GM18870 (cell line): ENCODE measurements around the gene ABHD13.
"Not testable (repeated sequence)": the region's sequence is repeated elsewhere in the genome, so short reads cannot be mapped to it uniquely, and the experiment has no call there.

Experiments used
- ATAC-seq: cut with Tn5 transposase; IDR thresholded peaks from one replicate; pipeline ENCODE4 v1.9.1; 2021; ENCODE audit warnings: moderate library complexity; ENCODE audit not compliant: unreplicated experiment

The ABHD13 gene

DNA sequence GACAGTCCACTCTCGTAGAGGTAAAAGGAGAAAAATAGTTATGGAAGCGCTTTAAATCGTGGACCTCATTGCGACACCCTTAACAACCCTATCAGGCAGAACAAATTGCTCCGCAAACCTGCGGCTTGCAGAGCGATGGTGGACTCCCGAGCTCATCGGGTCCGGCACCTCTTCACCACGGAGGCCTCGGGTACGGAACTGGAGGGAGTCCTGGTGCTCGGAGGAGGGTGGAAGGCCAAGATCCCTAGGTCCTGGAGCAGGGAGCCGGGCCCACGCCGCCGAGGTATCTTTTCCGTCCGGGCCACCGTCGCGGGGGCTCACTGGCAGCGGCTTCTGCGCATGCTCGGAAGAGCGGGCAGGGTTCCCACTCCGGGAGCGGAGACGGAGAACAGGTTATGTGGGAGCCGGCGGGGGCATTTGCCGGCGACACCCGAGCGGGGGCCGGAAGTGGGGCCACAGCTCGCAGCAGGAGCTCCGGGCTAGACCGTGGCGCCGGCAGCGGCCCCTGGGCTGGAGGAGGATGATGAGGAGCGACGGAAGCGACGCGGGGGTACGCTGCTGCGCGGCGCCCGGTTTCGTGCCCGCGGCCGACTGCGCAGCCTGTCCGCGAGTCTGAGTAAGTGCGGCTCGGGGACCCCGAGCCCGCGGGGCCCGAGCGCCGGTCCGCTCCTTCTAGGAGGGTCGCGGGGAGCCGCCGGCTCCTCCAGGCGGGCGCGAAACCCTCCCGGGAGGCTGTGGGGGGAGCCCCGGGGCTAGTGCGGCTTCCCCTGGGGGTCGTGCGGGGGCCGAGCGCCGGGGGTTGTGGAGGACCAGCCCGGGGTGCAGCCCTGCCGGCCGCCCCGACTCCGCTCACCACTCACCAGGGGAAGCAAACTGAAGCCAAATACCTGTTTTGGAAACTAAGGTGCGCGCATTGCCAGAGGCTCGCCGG is at the start of gene ABHD13:
Gene ABHD13, plus strand, starts transcription at position 349 of the 931 bp plus-strand sequence. CDS start 10,827 bp downstream, outside the sequence.
- ATAC-seq, result peak; percentile 73

DNA sequence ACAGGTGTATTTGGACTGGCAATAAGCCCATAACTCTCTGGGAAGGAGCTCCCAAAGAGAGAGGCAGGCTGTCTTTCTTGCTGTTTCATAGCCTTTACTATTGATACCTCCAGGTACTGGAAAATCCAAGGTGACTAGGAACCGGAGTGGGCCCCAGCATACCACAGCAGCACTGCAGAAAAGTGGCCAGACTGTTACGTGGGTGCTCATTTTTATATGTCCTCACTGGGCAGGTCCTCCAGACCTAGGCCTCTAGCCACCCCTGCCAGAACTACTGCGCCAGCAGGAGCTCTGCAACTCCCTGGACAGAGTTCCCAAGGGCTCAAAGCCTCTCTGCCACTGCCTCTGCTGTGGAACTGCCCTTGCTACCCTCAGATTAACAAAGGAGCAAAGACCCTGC is 49.3 kb upstream of the ABHD13 start:
- ATAC-seq, result no peak

- ATAC-seq, result peak; percentile 58
Observed at GRCh38 chr13:108176685-108177274, 41.4 kb upstream of the ABHD13 start.

DNA sequence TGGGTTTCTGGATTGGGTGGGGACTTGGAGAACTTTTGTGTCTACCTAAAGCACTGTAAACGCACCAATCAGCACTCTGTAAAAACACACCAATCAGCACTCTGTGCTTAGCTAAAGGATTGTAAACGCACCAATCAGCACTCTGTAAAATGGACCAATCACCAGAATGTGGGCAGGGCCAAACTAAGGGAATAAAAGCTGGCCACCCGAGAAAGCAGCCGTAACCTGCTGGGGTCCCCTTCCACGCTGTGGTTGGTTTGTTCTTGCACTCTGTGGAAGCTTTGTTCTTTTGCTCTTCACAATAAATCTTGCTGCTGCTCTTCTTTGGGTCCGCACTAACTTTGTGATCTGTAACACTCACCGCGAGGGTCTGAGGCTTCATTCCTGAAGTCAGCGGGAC is 40.1 kb upstream of the ABHD13 start:
- ATAC-seq, result no peak

DNA sequence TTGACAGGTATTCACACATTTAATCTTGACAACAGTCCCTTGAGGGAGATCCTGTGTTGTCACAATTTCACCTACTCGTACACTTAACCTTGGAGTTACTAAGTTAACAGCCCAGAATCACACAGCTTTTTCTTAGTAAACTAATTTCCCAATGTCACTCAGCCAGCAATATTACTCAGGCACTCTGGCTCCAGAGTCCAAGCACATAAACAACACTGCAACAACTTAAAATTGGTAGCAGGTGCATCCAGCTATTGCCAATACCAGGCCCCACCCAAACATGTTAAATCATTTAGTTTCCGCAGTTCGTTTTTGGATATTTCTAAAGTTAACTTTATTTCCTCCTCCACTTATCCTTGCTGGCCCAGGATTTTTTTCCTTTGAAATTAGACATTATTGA is 35.5 kb upstream of the ABHD13 start:
- ATAC-seq, result no peak

DNA sequence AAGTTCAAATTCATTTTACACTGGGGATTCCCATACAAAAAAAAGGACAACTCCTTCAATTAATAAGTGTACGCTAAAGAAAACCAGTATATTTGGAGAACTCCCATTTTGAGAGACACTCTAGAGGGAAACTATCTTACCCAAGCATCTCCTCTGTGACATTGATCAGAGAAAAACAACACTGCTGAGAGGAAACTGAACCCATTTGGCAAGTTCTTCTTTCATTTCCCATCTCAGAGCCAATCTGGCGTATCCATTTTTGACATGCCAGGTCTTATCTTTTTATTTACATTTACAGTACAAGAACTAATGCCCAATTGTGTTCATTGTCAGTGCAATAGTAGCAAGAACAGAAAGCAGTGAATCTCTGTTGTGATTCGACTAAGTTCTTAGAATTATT is 33.0 kb upstream of the ABHD13 start:
- no peak for ATAC-seq

DNA sequence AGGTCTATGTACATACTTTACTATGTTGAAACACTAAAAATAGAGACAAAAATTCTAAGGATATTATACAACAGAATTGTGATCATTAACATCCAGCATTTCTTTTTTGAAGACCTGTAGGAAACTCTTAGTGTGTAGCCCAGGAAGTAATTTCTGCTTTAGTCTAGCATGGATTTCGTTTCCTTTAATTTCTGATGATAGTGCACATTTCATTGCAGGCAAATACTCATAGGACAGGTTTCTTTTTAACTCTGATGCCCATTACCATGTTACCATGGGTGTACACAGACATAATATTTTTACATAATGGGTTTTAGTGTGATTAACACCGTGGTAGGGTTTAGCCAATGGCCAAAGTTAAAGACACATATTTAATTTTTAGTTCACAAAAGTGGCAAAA is 29.9 kb upstream of the ABHD13 start:
- no peak for ATAC-seq

DNA sequence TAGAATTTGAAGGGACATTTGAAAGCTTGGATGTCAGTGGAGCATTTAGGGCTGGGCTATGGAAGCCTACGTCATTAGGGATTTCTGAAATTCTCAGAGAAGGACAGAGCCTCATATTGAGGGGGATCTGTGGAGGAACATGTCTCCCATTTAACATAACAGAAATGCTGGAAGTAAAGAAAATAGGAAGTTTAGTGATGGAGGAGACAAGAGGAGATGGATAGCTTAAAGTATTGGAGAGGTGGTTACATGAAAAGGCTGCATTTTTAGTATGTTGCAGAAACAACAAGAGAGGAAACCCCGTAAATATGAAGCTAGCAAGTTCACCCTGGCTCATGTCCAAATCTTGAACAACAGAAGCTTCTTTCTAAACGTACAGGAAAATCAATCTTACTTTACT is 27.3 kb upstream of the ABHD13 start:
- no peak for ATAC-seq

- no peak for ATAC-seq
Observed at GRCh38 chr13:108193806-108194205, 24.4 kb upstream of the ABHD13 start.

- no peak for ATAC-seq
Observed at GRCh38 chr13:108194435-108194936, 23.7 kb upstream of the ABHD13 start.

- no peak for ATAC-seq
Observed at GRCh38 chr13:108195146-108195545, 23.0 kb upstream of the ABHD13 start.

DNA sequence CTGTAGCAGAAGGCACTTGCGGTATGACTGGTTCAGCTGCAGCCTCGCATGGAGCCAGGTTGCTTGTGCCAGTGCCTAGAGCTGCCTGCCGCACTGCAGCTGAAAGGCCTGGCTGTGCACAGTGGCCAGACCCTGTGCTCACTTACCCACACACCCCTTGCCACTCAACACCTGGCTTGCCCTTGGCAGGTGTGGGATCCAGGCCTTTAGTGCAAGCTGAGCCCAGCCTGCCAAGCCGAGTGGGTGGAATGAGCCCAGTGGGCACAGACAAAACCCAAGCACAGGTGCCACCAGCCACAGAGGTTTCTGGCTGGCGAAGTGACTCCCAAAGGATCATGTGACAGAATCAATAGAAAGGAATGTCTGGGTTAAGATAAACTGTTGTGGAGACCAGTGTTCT is 22.3 kb upstream of the ABHD13 start:
- ATAC-seq, result no peak

DNA sequence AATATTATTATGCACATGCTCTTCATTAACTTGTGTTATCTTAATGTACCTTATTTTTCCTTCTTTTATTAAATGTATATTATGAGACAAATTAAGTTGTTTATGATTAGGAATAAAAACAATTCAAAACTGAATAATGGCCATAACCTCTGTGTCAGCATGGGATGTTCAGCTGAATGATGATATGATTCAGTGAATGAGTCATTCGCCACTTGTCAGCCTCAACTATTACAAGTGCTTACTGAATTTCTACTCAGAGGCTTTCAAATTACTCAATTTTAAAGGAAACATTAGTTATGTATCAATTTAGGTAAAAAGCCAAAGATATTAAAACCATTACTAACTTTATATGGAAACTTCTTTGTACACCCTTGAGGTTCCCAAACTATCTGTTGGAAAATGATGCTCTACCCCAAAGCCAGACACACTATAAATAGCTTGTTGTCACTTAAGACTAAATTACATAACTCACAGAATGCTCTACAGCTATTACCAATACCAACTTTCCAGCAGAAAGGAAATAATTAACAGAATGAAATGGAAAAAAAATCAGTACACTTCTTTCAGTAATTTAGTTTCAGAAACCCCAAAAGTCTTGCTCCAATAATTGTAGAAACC is 17.3 kb upstream of the ABHD13 start:
- no peak for ATAC-seq

GRCh38 chr13:108210551-108210950 is 7.6 kb upstream of the ABHD13 start:
- no peak for ATAC-seq

DNA sequence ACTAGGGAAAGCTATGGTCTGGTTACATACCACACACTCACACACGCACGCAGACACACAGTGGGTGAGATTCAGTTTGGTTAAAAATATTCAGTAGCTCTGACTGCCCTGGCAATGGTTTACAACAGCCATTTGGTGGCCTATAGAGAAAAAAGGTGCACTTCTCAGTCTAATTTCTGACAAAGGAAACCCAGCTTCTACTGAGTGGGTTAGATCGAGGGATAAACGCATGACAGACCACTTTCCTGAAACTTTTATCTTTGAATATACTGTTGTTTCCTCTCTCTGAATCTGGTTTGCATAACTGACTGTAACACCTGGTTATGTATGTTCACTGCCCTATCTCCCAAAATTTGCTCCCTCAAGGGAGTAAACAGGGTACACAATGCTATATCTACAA is 5.3 kb upstream of the ABHD13 start:
- peak; percentile 52 for ATAC-seq

DNA sequence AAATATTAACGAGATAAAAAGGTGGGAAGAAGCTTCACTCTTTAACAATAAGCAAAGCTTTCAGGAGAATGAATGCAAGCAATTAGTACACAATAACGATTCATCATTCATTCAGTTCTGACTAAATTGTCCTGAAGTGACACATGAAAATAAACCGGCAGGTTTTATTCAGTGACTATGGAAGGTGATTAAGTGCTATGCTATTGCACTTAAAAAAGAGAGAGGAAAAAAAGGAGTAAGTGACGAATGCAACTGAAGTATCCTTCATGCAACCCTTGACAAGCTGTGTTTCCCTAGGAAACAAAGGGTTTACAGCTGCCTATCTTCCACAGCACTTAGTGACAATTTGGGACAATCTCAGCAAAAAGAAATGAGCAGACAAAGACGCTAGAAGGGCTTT is 4.2 kb upstream of the ABHD13 start:
- ATAC-seq, result no peak

DNA sequence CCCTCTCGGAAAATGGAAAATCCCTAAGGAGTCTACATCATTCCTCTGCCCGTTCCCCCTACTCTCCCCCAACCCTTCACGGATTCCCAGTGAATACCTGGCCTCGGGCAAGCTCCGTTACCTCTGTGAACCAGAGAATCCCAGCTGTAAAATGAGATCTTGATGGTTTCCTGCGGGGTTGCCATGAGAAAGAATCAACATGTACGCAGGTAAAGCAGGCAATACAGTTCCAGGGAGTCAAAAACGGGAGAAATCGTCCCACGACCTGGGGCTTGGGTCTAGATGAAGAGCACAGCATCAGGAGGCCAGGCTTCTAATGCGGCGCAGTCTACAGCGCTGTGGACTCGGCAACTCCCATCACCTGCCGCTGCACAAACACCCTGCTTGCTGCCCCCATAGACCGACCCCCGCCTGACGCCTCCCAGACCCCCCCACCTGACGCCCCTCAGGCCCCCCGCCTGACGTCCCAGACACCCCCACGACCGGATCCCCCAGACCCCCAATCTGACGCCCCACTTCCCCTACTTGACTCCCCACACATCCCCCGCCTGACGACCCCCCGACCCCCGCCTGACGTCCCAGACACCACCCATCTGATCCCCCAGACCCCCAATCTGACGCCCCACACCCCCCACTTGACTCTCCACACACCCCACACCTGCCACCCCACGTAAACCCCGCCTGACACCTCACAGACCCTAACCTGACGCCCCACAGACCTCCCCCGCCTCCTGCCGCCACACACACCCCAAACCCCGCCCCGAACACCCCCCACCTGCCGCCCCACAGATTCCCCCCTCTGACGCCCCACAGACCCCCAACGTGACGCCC is 3.5 kb upstream of the ABHD13 start:
- no peak for ATAC-seq

GRCh38 chr13:108215436-108215835 is 2.8 kb upstream of the ABHD13 start, which contains the start of gene LIG4:
Gene LIG4 (minus strand): TSS chr13:108215536. CDS start chr13:108211268, 4,268 bp downstream.
- ATAC-seq, result peak; percentile 43

DNA sequence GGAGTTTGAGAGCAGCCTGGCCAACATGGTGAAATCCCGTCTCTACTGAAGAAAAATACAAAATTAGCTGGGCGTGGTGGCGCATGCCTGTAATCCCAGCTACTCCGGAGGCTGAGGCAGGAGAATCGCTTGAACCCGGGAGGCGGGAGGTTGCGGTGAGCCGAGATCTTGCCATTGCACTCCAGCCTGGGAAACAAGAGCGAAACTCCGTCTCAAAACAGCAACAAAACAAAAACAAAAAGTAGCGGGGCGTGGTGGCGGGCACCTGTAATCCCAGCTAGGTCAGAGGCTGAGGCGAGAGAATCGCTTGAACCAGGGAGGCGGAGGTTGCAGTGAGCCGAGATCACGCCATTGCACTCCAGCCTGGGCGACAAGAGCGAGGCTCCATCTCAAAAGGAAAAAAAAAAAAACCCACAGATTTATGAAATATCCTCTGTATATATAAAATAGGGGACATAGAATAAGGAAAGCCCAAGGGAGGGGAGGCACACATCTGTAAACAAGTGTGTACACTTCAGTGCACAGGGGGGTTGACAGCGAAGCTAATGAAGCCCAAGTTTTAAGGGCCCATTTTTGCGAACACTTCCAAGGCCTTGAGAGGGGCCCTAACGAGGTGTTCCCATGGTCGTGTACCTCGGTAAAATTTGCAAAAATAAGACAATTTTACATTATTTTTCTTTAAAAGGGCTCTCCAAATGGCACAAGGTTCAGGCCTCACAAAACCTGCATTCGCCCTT is 717 bp upstream of the ABHD13 start:
- ATAC-seq, result not testable (repeated sequence)

DNA sequence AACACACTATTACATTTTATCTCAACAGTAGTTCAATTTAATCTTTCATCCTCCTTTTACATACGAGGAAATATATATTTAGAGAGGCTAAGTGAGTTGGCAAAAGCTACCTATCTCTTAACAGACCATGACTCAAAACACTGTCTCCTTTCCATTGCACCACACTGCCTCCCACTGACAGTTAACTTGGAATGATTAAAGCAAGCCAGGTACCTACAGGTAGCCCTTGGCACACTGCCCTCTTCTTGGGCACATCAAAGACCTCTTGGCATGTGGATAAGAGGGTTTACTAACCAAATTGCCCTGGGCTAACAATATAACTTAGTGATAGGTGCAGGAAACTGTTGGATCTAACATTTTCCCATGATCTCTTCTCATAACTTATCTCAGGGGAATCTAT is 1.8 kb downstream of the ABHD13 start:
- no peak for ATAC-seq
